ENCODE data around the gene ATG5.

- TF ChIP-seq EZH2 (IDR thresholded peaks at IDR 0.05; ENCODE audit: low read length) (no peak), CTCF (optimal IDR thresholded peaks at IDR 0.05 in 1 of 3, IDR thresholded peaks at IDR 0.05 in 1 of 3, conservative IDR thresholded peaks at IDR 0.05 in 1 of 3; ENCODE audit: extremely low read depth in 1 of 3, insufficient read depth in 2 of 3, low read length in 3 of 3) (no peak)
Measured at GRCh38 chr6:106308985-106309384, 16.6 kb downstream of the ATG5 start.

Data from keratinocyte (primary cell).